Stomach smooth muscle (tissue), 2 donors: ENCODE measurements around the gene ZNF319.

Experiments used
- H3K27ac ChIP-seq: one replicate; pipeline ENCODE4 v1.7.0; 2013; ENCODE audit warnings: mild to moderate bottlenecking, low read length, inconsistent platforms
- H3K27me3 ChIP-seq, 2 donors: one replicate each; pipeline ENCODE4 v1.7.0; 2013; ENCODE audit warnings: low read length in 2 of 2; ENCODE audit not compliant: insufficient read depth in 2 of 2, control insufficient read depth in 1 of 2
- H3K36me3 ChIP-seq, 2 donors: one replicate each; pipeline ENCODE4 v1.7.0; 2013; ENCODE audit warnings: low read length in 2 of 2; ENCODE audit not compliant: control insufficient read depth in 2 of 2, insufficient read depth in 2 of 2
- H3K4me1 ChIP-seq: one replicate; pipeline ENCODE4 v1.7.0; 2013; ENCODE audit warnings: low read length; ENCODE audit not compliant: control insufficient read depth, insufficient read depth
- H3K4me3 ChIP-seq, 2 donors: one replicate each; pipeline ENCODE4 v1.7.0; 2013; ENCODE audit warnings: low read length in 2 of 2
- H3K9ac ChIP-seq, 2 donors: one replicate each; pipeline ENCODE4 v1.7.0; 2013; ENCODE audit warnings: low read length in 2 of 2, mild to moderate bottlenecking in 1 of 2
- H3K9me3 ChIP-seq, 2 donors: one replicate each; pipeline ENCODE4 v1.7.0; 2013; ENCODE audit warnings: low read length in 2 of 2; ENCODE audit not compliant: control insufficient read depth in 2 of 2
- donor health status: healthy.
- donor health status: Pancreatic carcinoma.

The ZNF319 gene

DNA sequence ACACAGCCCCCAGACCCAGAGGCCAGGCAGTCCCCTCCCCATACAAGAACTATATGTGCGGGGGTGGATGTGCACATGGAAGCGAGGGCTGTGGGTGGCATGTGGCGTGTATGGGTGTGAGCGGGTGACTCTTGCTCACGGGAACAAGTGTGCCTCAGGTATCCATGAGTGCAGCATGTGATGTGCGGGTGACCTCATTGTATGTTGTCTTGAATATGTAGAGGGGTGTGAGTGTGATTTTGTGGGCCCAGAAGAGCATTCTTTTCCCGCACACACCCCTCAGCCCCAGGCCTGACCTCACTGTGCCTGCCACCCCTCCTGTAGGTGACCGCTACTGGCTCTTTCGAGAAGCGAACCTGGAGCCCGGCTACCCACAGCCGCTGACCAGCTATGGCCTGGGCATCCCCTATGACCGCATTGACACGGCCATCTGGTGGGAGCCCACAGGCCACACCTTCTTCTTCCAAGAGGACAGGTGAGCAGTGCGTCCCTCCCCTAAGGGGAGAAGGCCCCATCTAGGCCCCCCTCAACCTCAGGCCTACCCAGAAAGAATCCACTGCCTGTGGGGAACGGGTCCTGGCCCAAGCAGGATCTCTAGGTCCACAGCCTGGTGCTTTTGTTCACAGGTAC is 42.5 kb upstream of the ZNF319 start:
- H3K27ac ChIP-seq, result no peak overlapping the region
- H3K4me3 ChIP-seq, result no peak overlapping the region
- H3K9ac ChIP-seq, result no peak overlapping the region
- no peaks in the 10 kb centered on the region for H3K27me3 ChIP-seq
- H3K9me3 ChIP-seq, result no peaks in the 10 kb centered on the region
- H3K36me3 ChIP-seq, result peaks cover 12 to 25% of the 10 kb centered on the region in 2 donors
- peaks cover 4% of the 10 kb centered on the region for H3K4me1 ChIP-seq

DNA sequence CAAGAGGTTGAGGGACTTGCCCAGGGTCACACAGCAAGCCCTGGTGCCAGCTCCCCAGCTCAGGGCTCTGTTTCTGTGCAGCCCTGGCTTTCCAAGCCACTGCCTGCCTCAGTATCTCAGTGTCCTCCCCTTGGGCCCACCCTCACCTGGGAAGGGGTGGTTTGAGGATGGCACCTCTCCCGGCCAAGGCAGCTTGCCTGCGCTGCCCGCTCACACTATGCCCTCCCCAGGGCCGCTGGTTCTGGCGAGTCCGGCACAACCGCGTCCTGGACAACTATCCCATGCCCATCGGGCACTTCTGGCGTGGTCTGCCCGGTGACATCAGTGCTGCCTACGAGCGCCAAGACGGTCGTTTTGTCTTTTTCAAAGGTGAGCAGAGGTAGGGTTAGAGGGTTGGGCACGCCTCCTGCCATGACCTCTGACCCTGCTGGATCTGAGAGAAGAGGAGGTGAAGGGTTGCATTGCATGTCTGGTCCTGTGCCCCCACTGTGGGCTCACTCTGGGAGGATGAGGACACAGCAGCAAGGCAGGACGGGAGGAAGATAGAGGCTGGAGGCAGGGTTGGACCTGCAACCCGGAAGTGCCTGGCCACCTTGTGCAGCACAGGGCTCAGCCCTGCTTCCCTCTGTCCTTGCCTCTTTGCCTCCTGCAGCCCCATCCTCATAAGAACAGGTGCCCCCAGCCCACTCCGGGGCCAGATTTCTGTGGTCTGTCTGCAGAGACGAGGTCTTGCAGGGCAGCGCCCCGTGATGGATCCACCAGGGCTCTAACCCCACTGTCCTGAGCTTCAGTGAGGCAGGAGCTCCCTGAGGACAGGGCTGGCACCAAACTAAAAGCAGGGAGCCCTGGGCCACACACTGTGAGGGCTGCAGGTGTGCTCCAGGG is 41.8 kb upstream of the ZNF319 start:
- Histone ChIP-seq H3K4me1 (peaks cover 4% of the 10 kb centered on the region), H3K36me3 (peaks cover 12 to 25% of the 10 kb centered on the region in 2 donors), H3K27ac (no peak overlapping the region)

GRCh38 chr16:58041628-58041955 is 41.1 kb upstream of the ZNF319 start:
- Histone ChIP-seq H3K36me3 (peaks cover 12 to 25% of the 10 kb centered on the region in 2 donors), H3K9me3 (no peaks in the 10 kb centered on the region), H3K9ac (no peak overlapping the region), H3K4me1 (no peaks in the 10 kb centered on the region), H3K27me3 (no peaks in the 10 kb centered on the region), H3K27ac (no peak overlapping the region), H3K4me3 (no peak overlapping the region)

More for the DNA sequence above, 41.8 kb upstream of the ZNF319 start:
- Histone ChIP-seq H3K9ac (no peak overlapping the region), H3K27me3 (no peaks in the 10 kb centered on the region), H3K9me3 (no peaks in the 10 kb centered on the region), H3K4me3 (no peak overlapping the region)

GRCh38 chr16:58040945-58041627 is 40.6 kb upstream of the ZNF319 start:
- Histone ChIP-seq H3K9ac (no peak overlapping the region), H3K27ac (no peak overlapping the region), H3K27me3 (no peaks in the 10 kb centered on the region), H3K4me3 (no peak overlapping the region), H3K4me1 (no peaks in the 10 kb centered on the region), H3K9me3 (no peaks in the 10 kb centered on the region), H3K36me3 (peaks cover 12 to 25% of the 10 kb centered on the region in 2 donors)

DNA sequence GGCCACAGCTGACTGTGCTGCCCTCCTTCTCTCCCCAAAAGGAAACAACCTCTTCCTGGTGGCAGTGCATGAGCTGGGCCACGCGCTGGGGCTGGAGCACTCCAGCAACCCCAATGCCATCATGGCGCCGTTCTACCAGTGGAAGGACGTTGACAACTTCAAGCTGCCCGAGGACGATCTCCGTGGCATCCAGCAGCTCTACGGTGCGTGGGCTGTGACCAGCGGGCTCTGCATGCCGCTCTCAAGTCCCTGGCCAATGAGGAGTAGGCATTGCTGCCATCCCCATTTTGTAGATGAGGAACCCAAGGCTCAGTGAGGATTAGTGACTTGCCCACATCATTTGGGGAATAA is 40.0 kb upstream of the ZNF319 start:
- H3K9ac ChIP-seq, result no peak overlapping the region
- no peak overlapping the region for H3K27ac ChIP-seq
- no peaks in the 10 kb centered on the region for H3K4me1 ChIP-seq
- H3K27me3 ChIP-seq, result no peaks in the 10 kb centered on the region
- no peaks in the 10 kb centered on the region for H3K9me3 ChIP-seq
- H3K4me3 ChIP-seq, result no peak overlapping the region
- H3K36me3 ChIP-seq, result peaks cover 12 to 25% of the 10 kb centered on the region in 2 donors

GRCh38 chr16:58039829-58040495 is 39.5 kb upstream of the ZNF319 start:
- Histone ChIP-seq H3K4me3 (no peak overlapping the region), H3K9me3 (no peaks in the 10 kb centered on the region), H3K9ac (no peak overlapping the region), H3K36me3 (peaks cover 12 to 25% of the 10 kb centered on the region in 2 donors), H3K27me3 (no peaks in the 10 kb centered on the region), H3K27ac (no peak overlapping the region), H3K4me1 (no peaks in the 10 kb centered on the region)

DNA sequence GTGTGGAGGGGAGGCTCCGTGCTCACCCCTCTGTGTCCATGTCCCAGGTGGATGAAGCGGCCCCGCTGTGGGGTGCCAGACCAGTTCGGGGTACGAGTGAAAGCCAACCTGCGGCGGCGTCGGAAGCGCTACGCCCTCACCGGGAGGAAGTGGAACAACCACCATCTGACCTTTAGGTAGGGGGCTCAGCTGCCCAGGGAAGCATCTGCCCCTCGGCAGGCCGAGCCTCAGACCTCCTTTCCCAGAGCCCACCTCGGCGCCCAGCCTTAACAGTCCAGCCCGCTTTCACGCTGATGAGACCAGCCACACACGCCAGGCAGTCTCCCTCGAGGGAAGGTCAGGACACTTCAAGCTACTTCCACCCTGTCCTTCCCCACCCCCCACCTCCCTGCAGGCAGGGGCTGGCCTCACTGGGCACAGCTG is 37.8 kb upstream of the ZNF319 start:
- Histone ChIP-seq H3K9ac (no peak overlapping the region), H3K27ac (no peak overlapping the region), H3K36me3 (peaks cover 12 to 21% of the 10 kb centered on the region in 2 donors), H3K9me3 (no peaks in the 10 kb centered on the region), H3K4me1 (peaks cover 2% of the 10 kb centered on the region), H3K27me3 (no peaks in the 10 kb centered on the region), H3K4me3 (no peak overlapping the region)

- Histone ChIP-seq H3K4me1 (peaks cover 5% of the 10 kb centered on the region), H3K9ac (no peak overlapping the region), H3K27ac (no peak overlapping the region), H3K27me3 (no peaks in the 10 kb centered on the region), H3K36me3 (peaks cover 8 to 21% of the 10 kb centered on the region in 2 donors), H3K9me3 (no peaks in the 10 kb centered on the region), H3K4me3 (no peak overlapping the region)
These were observed 37.0 kb upstream of the ZNF319 start for GRCh38 chr16:58037365-58038057.

- peaks cover 5 to 21% of the 10 kb centered on the region in 2 donors for H3K36me3 ChIP-seq
- no peaks in the 10 kb centered on the region for H3K9me3 ChIP-seq
- no peak overlapping the region for H3K27ac ChIP-seq
- peaks cover 8% of the 10 kb centered on the region for H3K4me1 ChIP-seq
- no peak overlapping the region for H3K4me3 ChIP-seq
- H3K27me3 ChIP-seq, result no peaks in the 10 kb centered on the region
- no peak overlapping the region for H3K9ac ChIP-seq
These were observed 36.5 kb upstream of the ZNF319 start for GRCh38 chr16:58036943-58037342.
